HEK293 (cell line): ENCODE measurements around the gene DNAH1.

Experiments
- GLI2 ChIP-seq: fragments of 450-650 bp; formaldehyde crosslinking; IDR thresholded peaks from 2 replicates; pipeline ENCODE4; 2017; ENCODE audit warnings: missing biosample characterization, missing genetic modification characterization, low read depth, borderline replicate concordance
- GLI4 ChIP-seq: fragments of 450-650 bp; formaldehyde crosslinking; IDR thresholded peaks from 2 replicates; pipeline ENCODE4 v1.5.1; 2016; ENCODE audit warnings: missing biosample characterization, missing genetic modification characterization
- GLIS2 ChIP-seq: fragments of 450-650 bp; formaldehyde crosslinking; IDR thresholded peaks from 2 replicates; pipeline ENCODE4 v1.5.1; 2016; ENCODE audit warnings: missing biosample characterization, missing genetic modification characterization
- KLF10 ChIP-seq: fragments of 450-650 bp; IDR thresholded peaks from 2 replicates; pipeline ENCODE4 v1.5.1; 2018; ENCODE audit warnings: missing biosample characterization, mild to moderate bottlenecking, missing genetic modification characterization
- KLF16 ChIP-seq: fragments of 450-650 bp; formaldehyde crosslinking; IDR thresholded peaks from 2 replicates; pipeline ENCODE4 v1.5.1; 2017; ENCODE audit warnings: missing biosample characterization, missing genetic modification characterization
- MEIS1 ChIP-seq: sonication (generic); formaldehyde crosslinking; IDR thresholded peaks from 2 replicates; pipeline ENCODE4 v1.8.1; 2022; ENCODE audit warnings: missing genetic modification reagents, mild to moderate bottlenecking, borderline replicate concordance
- RBAK ChIP-seq: fragments of 450-650 bp; formaldehyde crosslinking; IDR thresholded peaks from 2 replicates; pipeline ENCODE4 v1.5.1; 2016; ENCODE audit warnings: missing biosample characterization, missing genetic modification characterization
- SCRT2 ChIP-seq: fragments of 450-650 bp; formaldehyde crosslinking; IDR thresholded peaks from 2 replicates; pipeline ENCODE4 v1.5.1; 2016; ENCODE audit warnings: missing biosample characterization, missing genetic modification characterization
- ZNF239 ChIP-seq: fragments of 450-650 bp; formaldehyde crosslinking; IDR thresholded peaks from 2 replicates; pipeline ENCODE4 v1.5.1; 2016; ENCODE audit warnings: missing biosample characterization, missing genetic modification characterization
- ZNF280D ChIP-seq: fragments of 450-650 bp; formaldehyde crosslinking; IDR thresholded peaks from 2 replicates; pipeline ENCODE4 v1.5.1; 2016; ENCODE audit warnings: missing biosample characterization, missing genetic modification characterization
- ZNF292 ChIP-seq: fragments of 450-650 bp; formaldehyde crosslinking; IDR thresholded peaks from 2 replicates; pipeline ENCODE4 v1.5.1; 2016; ENCODE audit warnings: low read depth, missing biosample characterization, missing genetic modification characterization, borderline replicate concordance
- ZNF394 ChIP-seq: fragments of 450-650 bp; formaldehyde crosslinking; IDR thresholded peaks from 2 replicates; pipeline ENCODE4 v1.5.1; 2016; ENCODE audit warnings: missing biosample characterization, missing genetic modification characterization, mild to moderate bottlenecking, moderate library complexity, borderline replicate concordance
- ZNF416 ChIP-seq: fragments of 450-650 bp; formaldehyde crosslinking; IDR thresholded peaks from 2 replicates; pipeline ENCODE4 v1.5.1; 2016; ENCODE audit warnings: missing biosample characterization, missing genetic modification characterization
- ZNF423 ChIP-seq: fragments of 450-650 bp; formaldehyde crosslinking; IDR thresholded peaks from 2 replicates; pipeline ENCODE4 v1.5.1; 2016; ENCODE audit warnings: missing biosample characterization, missing genetic modification characterization
- ZNF501 ChIP-seq: fragments of 450-650 bp; formaldehyde crosslinking; IDR thresholded peaks from 2 replicates; pipeline ENCODE4 v1.5.1; 2016; ENCODE audit warnings: missing biosample characterization, missing genetic modification characterization
- ZNF529 ChIP-seq: fragments of 450-650 bp; formaldehyde crosslinking; IDR thresholded peaks from 2 replicates; pipeline ENCODE4 v1.5.1; 2017; ENCODE audit warnings: missing genetic modification characterization, missing biosample characterization; ENCODE audit not compliant: insufficient replicate concordance
- ZNF558 ChIP-seq: fragments of 450-650 bp; formaldehyde crosslinking; IDR thresholded peaks from 2 replicates; pipeline ENCODE4 v1.5.1; 2016; ENCODE audit warnings: missing biosample characterization, missing genetic modification characterization
- ZNF560 ChIP-seq: fragments of 450-650 bp; formaldehyde crosslinking; IDR thresholded peaks from 2 replicates; pipeline ENCODE4 v1.5.1; 2017; ENCODE audit warnings: missing biosample characterization, missing genetic modification characterization, borderline replicate concordance
- ZNF596 ChIP-seq: fragments of 450-650 bp; IDR thresholded peaks from 2 replicates; pipeline ENCODE4 v1.5.0; 2018; ENCODE audit warnings: missing biosample characterization, mild to moderate bottlenecking, missing genetic modification characterization, moderate library complexity
- ZNF600 ChIP-seq: fragments of 450-650 bp; formaldehyde crosslinking; IDR thresholded peaks from 2 replicates; pipeline ENCODE4 v1.5.1; 2016; ENCODE audit warnings: missing biosample characterization, missing genetic modification characterization
- ZNF624 ChIP-seq: fragments of 450-650 bp; formaldehyde crosslinking; IDR thresholded peaks from 2 replicates; pipeline ENCODE4 v1.5.1; 2017; ENCODE audit warnings: missing biosample characterization, missing genetic modification characterization
- ZNF654 ChIP-seq: fragments of 450-650 bp; formaldehyde crosslinking; IDR thresholded peaks from 2 replicates; pipeline ENCODE4 v1.5.1; 2016; ENCODE audit warnings: low read depth, missing biosample characterization, missing genetic modification characterization
- ZNF707 ChIP-seq: fragments of 450-650 bp; formaldehyde crosslinking; IDR thresholded peaks from 2 replicates; pipeline ENCODE4 v1.5.1; 2016; ENCODE audit warnings: missing biosample characterization, missing genetic modification characterization
- ZNF76 ChIP-seq: fragments of 450-650 bp; formaldehyde crosslinking; IDR thresholded peaks from 2 replicates; pipeline ENCODE4; 2016; ENCODE audit warnings: low read depth, missing biosample characterization, missing genetic modification characterization, borderline replicate concordance
- ZNF843 ChIP-seq: fragments of 450-650 bp; formaldehyde crosslinking; IDR thresholded peaks from 2 replicates; pipeline ENCODE4 v1.5.1; 2016; ENCODE audit warnings: missing biosample characterization, missing genetic modification characterization
- ZXDB ChIP-seq: fragments of 450-650 bp; formaldehyde crosslinking; IDR thresholded peaks from 2 replicates; pipeline ENCODE4 v1.5.1; 2016; ENCODE audit warnings: missing biosample characterization, missing genetic modification characterization
- TF ChIP-seq, protein P1 (sequence below): fragments of 450-650 bp; formaldehyde crosslinking; IDR thresholded peaks from 2 replicates; pipeline ENCODE4 v1.5.1; 2016; ENCODE audit warnings: missing biosample characterization, missing genetic modification characterization
- TF ChIP-seq, protein P2 (sequence below): fragments of 450-650 bp; formaldehyde crosslinking; IDR thresholded peaks from 2 replicates; pipeline ENCODE4; 2016; ENCODE audit warnings: missing biosample characterization, missing genetic modification characterization
- TF ChIP-seq, protein P3 (sequence below): fragments of 450-650 bp; formaldehyde crosslinking; IDR thresholded peaks from 2 replicates; pipeline ENCODE4 v1.5.1; 2016; ENCODE audit warnings: missing biosample characterization, missing genetic modification characterization
- TF ChIP-seq, protein P4 (sequence below): fragments of 450-650 bp; formaldehyde crosslinking; IDR thresholded peaks from 2 replicates; pipeline ENCODE4 v1.5.1; 2017; ENCODE audit warnings: missing biosample characterization, missing genetic modification characterization

The DNAH1 gene

DNA sequence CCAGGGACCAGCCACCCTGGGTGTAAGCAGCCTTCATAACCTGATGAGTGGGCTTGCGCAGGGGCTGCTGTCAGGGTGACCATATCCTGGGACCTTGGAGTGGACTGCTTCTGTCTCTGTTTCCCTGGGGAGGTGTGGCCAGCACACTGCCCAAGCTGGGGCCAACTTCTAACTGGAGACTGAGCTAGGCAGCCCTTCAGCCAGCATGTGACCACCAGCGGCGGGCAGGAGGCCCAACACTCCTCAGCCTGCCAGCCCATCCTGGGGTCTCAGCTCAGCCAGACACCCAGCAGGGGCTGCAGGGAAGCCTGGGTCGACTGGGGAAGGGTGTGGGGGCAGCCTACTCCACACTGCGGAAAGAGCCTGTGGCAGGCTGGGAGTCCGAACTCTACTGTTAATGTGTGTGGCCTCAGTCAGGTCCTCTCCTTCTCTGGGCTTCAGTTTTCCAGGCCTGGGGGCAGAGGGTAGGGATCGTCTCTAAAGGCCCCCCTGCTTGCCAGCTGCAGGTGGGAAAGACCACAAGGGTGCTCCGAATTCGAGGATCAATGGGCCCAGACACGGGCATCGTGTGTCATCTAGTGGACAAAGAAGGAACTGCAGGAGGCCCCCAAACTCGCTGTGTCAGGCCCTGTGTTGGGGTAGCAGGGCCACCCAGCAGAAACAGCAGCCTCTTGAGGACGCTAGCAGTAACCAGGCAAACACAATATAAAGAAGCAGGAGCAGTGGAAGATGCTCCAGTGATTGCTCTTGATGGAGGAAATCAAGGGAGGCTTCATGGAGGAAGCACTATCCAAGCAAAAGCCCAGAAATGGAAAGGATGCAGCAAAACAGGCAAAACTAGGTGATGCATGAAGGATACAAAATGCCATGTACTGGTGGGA lies 130.8 kb downstream of the DNAH1 start (continued):
- TF ChIP-seq ZNF76 (tag by site-specific recombination) (no peak), ZNF560 (tag by site-specific recombination) (no peak), ZNF416 (no peak), ZNF654 (tag by site-specific recombination) (peak; percentile 91), ZNF292 (tag by site-specific recombination) (no peak), ZNF239 (no peak), MEIS1 (CRISPR knock-in tag) (no peak), GLI4 (tag by site-specific recombination) (no peak), ZNF624 (no peak), ZNF394 (tag by site-specific recombination) (no peak), ZNF596 (tag by site-specific recombination) (no peak), RBAK (tag by site-specific recombination) (no peak), ZNF707 (tag by site-specific recombination) (no peak), KLF10 (tag by site-specific recombination) (no peak), SCRT2 (tag by site-specific recombination) (no peak), ZNF558 (tag by site-specific recombination) (no peak), ZXDB (tag by site-specific recombination) (no peak), KLF16 (tag by site-specific recombination) (no peak), ZNF501 (tag by site-specific recombination) (no peak), ZNF423 (0 out of 2 replicates have a peak, but pooled peaks have one; percentile 24), GLI2 (tag by site-specific recombination) (no peak), ZNF280D (tag by site-specific recombination) (no peak), ZNF529 (tag by site-specific recombination) (no peak), ZNF843 (no peak), GLIS2 (peak; percentile 78), ZNF600 (tag by site-specific recombination) (no peak)
- TF ChIP-seq, protein P1, sequence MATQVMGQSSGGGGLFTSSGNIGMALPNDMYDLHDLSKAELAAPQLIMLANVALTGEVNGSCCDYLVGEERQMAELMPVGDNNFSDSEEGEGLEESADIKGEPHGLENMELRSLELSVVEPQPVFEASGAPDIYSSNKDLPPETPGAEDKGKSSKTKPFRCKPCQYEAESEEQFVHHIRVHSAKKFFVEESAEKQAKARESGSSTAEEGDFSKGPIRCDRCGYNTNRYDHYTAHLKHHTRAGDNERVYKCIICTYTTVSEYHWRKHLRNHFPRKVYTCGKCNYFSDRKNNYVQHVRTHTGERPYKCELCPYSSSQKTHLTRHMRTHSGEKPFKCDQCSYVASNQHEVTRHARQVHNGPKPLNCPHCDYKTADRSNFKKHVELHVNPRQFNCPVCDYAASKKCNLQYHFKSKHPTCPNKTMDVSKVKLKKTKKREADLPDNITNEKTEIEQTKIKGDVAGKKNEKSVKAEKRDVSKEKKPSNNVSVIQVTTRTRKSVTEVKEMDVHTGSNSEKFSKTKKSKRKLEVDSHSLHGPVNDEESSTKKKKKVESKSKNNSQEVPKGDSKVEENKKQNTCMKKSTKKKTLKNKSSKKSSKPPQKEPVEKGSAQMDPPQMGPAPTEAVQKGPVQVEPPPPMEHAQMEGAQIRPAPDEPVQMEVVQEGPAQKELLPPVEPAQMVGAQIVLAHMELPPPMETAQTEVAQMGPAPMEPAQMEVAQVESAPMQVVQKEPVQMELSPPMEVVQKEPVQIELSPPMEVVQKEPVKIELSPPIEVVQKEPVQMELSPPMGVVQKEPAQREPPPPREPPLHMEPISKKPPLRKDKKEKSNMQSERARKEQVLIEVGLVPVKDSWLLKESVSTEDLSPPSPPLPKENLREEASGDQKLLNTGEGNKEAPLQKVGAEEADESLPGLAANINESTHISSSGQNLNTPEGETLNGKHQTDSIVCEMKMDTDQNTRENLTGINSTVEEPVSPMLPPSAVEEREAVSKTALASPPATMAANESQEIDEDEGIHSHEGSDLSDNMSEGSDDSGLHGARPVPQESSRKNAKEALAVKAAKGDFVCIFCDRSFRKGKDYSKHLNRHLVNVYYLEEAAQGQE (tag by site-specific recombination), result no peak
- TF ChIP-seq, protein P2, sequence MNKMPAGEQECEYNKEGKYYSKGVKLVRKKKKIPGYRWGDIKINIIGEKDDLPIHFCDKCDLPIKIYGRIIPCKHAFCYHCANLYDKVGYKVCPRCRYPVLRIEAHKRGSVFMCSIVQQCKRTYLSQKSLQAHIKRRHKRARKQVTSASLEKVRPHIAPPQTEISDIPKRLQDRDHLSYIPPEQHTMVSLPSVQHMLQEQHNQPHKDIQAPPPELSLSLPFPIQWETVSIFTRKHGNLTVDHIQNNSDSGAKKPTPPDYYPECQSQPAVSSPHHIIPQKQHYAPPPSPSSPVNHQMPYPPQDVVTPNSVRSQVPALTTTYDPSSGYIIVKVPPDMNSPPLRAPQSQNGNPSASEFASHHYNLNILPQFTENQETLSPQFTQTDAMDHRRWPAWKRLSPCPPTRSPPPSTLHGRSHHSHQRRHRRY (tag by site-specific recombination), result no peak
- TF ChIP-seq, protein P3, sequence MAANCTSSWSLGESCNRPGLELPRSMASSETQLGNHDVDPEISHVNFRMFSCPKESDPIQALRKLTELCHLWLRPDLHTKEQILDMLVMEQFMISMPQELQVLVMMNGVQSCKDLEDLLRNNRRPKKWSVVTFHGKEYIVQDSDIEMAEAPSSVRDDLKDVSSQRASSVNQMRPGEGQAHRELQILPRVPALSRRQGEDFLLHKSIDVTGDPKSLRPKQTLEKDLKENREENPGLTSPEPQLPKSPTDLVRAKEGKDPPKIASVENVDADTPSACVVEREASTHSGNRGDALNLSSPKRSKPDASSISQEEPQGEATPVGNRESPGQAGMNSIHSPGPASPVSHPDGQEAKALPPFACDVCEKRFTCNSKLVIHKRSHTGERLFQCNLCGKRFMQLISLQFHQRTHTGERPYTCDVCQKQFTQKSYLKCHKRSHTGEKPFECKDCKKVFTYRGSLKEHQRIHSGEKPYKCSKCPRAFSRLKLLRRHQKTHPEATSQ (tag by site-specific recombination), result no peak
- TF ChIP-seq, protein P4, sequence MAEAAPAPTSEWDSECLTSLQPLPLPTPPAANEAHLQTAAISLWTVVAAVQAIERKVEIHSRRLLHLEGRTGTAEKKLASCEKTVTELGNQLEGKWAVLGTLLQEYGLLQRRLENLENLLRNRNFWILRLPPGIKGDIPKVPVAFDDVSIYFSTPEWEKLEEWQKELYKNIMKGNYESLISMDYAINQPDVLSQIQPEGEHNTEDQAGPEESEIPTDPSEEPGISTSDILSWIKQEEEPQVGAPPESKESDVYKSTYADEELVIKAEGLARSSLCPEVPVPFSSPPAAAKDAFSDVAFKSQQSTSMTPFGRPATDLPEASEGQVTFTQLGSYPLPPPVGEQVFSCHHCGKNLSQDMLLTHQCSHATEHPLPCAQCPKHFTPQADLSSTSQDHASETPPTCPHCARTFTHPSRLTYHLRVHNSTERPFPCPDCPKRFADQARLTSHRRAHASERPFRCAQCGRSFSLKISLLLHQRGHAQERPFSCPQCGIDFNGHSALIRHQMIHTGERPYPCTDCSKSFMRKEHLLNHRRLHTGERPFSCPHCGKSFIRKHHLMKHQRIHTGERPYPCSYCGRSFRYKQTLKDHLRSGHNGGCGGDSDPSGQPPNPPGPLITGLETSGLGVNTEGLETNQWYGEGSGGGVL (tag by site-specific recombination), result no peak
